OCI-LY3 (cell line): ENCODE measurements around the gene SLC39A1.

Experiments
- H2AFZ ChIP-seq: fragments of 200-600, 300-600 bp; shearing (Covaris generic); 2 replicates; pipeline ENCODE4 v1.6.0; 2014; ENCODE audit warnings: antibody characterized with exemption, low read depth, low read length
- H3K27ac ChIP-seq: fragments of 200-600, 300-600 bp; sonication (generic); 2 replicates; pipeline ENCODE4 v1.5.1; 2014; ENCODE audit warnings: mild to moderate bottlenecking, low read length, moderate library complexity, mixed read lengths
- H3K27me3 ChIP-seq: fragments of 200-600, 300-600 bp; sonication (generic); 2 replicates; pipeline ENCODE4 v1.6.1; 2014; ENCODE audit warnings: low read depth, low read length, mixed read lengths
- H3K36me3 ChIP-seq: fragments of 200-600, 300-600 bp; sonication (generic); replicated peaks from 2 replicates; pipeline ENCODE3; 2014; ENCODE audit warnings: low read depth, low read length, mixed read lengths
- H3K4me1 ChIP-seq: fragments of 300-600, 200-600 bp; sonication (generic); 2 replicates; pipeline ENCODE4 v1.6.1; 2014; ENCODE audit warnings: low read length, mixed read lengths
- H3K4me2 ChIP-seq: fragments of 200-600, 300-600 bp; sonication (generic); 2 replicates; pipeline ENCODE4 v1.6.1; 2014; ENCODE audit warnings: low read length, mixed read lengths
- H3K4me3 ChIP-seq: fragments of 300-600, 200-600 bp; sonication (generic); 2 replicates; pipeline ENCODE4 v1.5.1; 2014; ENCODE audit warnings: antibody characterized with exemption, mild to moderate bottlenecking, low read length, moderate library complexity
- H3K79me2 ChIP-seq: fragments of 300-600, 200-600 bp; shearing (Covaris generic); 2 replicates; pipeline ENCODE4 v1.6.1; 2014; ENCODE audit warnings: mild to moderate bottlenecking, low read length, mixed read lengths
- H3K9ac ChIP-seq: fragments of 300-600, 200-600 bp; shearing (Covaris generic); 2 replicates; pipeline ENCODE4 v1.6.0; 2014; ENCODE audit warnings: mild to moderate bottlenecking, low read length, moderate library complexity
- H3K9me3 ChIP-seq: fragments of 200-600, 300-600 bp; shearing (Covaris generic); 2 replicates; pipeline ENCODE4 v1.6.1; 2014; ENCODE audit warnings: low read length, mixed read lengths; ENCODE audit not compliant: insufficient read depth
- H4K20me1 ChIP-seq: fragments of 200-600, 300-600 bp; sonication (generic); 2 replicates; pipeline ENCODE4 v1.6.1; 2016; ENCODE audit warnings: low read length, mixed read lengths; ENCODE audit not compliant: insufficient read depth
- CTCF ChIP-seq: fragments of 200-600, 300-600 bp; sonication (generic); IDR thresholded peaks from 2 replicates; pipeline ENCODE4 v1.5.1; 2014; ENCODE audit warnings: antibody characterized with exemption, low read length, low read depth
- EZH2phosphoT487 ChIP-seq: fragments of 200-600 bp; shearing (Covaris generic); IDR thresholded peaks from 2 replicates; pipeline ENCODE4 v1.6.1; 2018; ENCODE audit warnings: antibody characterized with exemption, mixed run types, low read depth

SLC39A1 gene

GRCh38 chr1:153940756-153941155 lies 22.6 kb downstream of the SLC39A1 start:
- TF ChIP-seq CTCF (no peak), EZH2phosphoT487 (no peak)
- no peaks in the 10 kb centered on the region for H3K9me3 ChIP-seq
- peaks cover 32% of the 10 kb centered on the region for H3K79me2 ChIP-seq
- H3K36me3 ChIP-seq, result peaks cover 76% of the 10 kb centered on the region
- no peak overlapping the region for H2AFZ ChIP-seq
- peaks cover 18% of the 10 kb centered on the region for H3K4me1 ChIP-seq
- no peak overlapping the region for H3K4me2 ChIP-seq
- H4K20me1 ChIP-seq, result no peaks in the 10 kb centered on the region
- no peak overlapping the region for H3K4me3 ChIP-seq
- H3K27me3 ChIP-seq, result no peaks in the 10 kb centered on the region
- H3K27ac ChIP-seq, result no peak overlapping the region
- no peak overlapping the region for H3K9ac ChIP-seq

- Histone ChIP-seq H3K27ac (no peak overlapping the region), H3K36me3 (peaks cover 83% of the 10 kb centered on the region), H3K4me2 (no peak overlapping the region), H3K4me1 (peaks cover 7% of the 10 kb centered on the region), H3K9me3 (no peaks in the 10 kb centered on the region), H3K4me3 (no peak overlapping the region), H2AFZ (no peak overlapping the region), H3K9ac (no peak overlapping the region), H4K20me1 (no peaks in the 10 kb centered on the region; the same call in 1 of the 2 replicates), H3K27me3 (no peaks in the 10 kb centered on the region), H3K79me2 (peaks cover 20% of the 10 kb centered on the region)
- TF ChIP-seq EZH2phosphoT487, result no peak
- TF ChIP-seq CTCF, result no peak
Observed at GRCh38 chr1:153939476-153939875, 23.9 kb downstream of the SLC39A1 start.

GRCh38 chr1:153938996-153939395 lies 24.3 kb downstream of the SLC39A1 start:
- Histone ChIP-seq H3K4me1 (peaks cover 3% of the 10 kb centered on the region), H3K36me3 (peaks cover 82% of the 10 kb centered on the region), H3K9me3 (no peaks in the 10 kb centered on the region), H3K79me2 (peaks cover 15% of the 10 kb centered on the region), H3K9ac (no peak overlapping the region), H3K4me3 (no peak overlapping the region), H2AFZ (no peak overlapping the region), H3K27ac (no peak overlapping the region), H3K4me2 (no peak overlapping the region), H3K27me3 (no peaks in the 10 kb centered on the region), H4K20me1 (no peaks in the 10 kb centered on the region; the same call in 1 of the 2 replicates)
- TF ChIP-seq CTCF (no peak), EZH2phosphoT487 (no peak)

- no peak for TF ChIP-seq CTCF
- H3K27ac ChIP-seq, result no peak overlapping the region
- H3K9ac ChIP-seq, result no peak overlapping the region
- H4K20me1 ChIP-seq, result no peaks in the 10 kb centered on the region; the same call in 1 of the 2 replicates
- no peak overlapping the region for H3K4me2 ChIP-seq
- H3K27me3 ChIP-seq, result no peaks in the 10 kb centered on the region
- no peak overlapping the region for H2AFZ ChIP-seq
- peaks cover 85% of the 10 kb centered on the region for H3K36me3 ChIP-seq
- peaks cover under 1% of the 10 kb centered on the region; the same call in 1 of the 2 replicates for H3K79me2 ChIP-seq
- no peak overlapping the region for H3K4me3 ChIP-seq
- no peaks in the 10 kb centered on the region for H3K9me3 ChIP-seq
- H3K4me1 ChIP-seq, result no peaks in the 10 kb centered on the region
Observed at GRCh38 chr1:153937331-153937730, 26.0 kb downstream of the SLC39A1 start.
